ENCODE measurements around the gene IQSEC3.

DNA sequence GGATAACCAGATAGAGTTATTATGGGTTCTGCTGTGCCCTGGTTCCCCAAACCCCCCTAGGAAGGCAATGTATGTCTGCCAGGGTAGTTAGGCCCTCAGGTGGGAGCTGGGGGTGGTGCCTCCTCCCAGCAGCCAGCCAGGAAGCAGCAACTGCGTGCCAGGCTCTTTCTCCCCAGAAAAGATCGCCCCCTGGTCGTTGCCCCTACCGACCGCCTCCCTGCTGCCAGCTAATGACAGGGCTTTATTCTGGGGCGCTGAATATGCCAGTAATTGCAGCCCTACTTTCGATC is 36.3 kb downstream of the IQSEC3 start:
- no peak for TF ChIP-seq ZNF384 (IDR thresholded peaks at IDR 0.05)
- no peak for TF ChIP-seq SUZ12 (IDR thresholded peaks at IDR 0.05)
- no peak for TF ChIP-seq TARDBP (IDR thresholded peaks at IDR 0.05)
- no peak for TF ChIP-seq SP1 (IDR thresholded peaks at IDR 0.05)
- no peak for TF ChIP-seq NFRKB (IDR thresholded peaks at IDR 0.05)
- no peak for TF ChIP-seq FOXA1 (IDR thresholded peaks at IDR 0.05)
- TF ChIP-seq, protein P1, sequence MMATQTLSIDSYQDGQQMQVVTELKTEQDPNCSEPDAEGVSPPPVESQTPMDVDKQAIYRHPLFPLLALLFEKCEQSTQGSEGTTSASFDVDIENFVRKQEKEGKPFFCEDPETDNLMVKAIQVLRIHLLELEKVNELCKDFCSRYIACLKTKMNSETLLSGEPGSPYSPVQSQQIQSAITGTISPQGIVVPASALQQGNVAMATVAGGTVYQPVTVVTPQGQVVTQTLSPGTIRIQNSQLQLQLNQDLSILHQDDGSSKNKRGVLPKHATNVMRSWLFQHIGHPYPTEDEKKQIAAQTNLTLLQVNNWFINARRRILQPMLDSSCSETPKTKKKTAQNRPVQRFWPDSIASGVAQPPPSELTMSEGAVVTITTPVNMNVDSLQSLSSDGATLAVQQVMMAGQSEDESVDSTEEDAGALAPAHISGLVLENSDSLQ (IDR thresholded peaks at IDR 0.05): no peak
- TF ChIP-seq FOXK2 (IDR thresholded peaks at IDR 0.05): no peak
- no peak for TF ChIP-seq FOXM1 (IDR thresholded peaks at IDR 0.05; ENCODE audit: borderline replicate concordance)
- no peak for TF ChIP-seq BHLHE40 (IDR thresholded peaks at IDR 0.05; ENCODE audit: borderline replicate concordance)
- TF ChIP-seq LEF1 (IDR thresholded peaks at IDR 0.05; ENCODE audit: borderline replicate concordance): no peak
